Measurements from ENCODE around the gene GSTM4.
A peak's percentile ranks its signal among the peaks of the same experiment; 100 is the strongest.
"Not testable (repeated sequence)": the region's sequence is repeated elsewhere in the genome, so short reads cannot be mapped to it uniquely, and the experiment has no call there.

Gene GSTM4

GRCh38 chr1:109639841-109640184 lies 16.1 kb upstream of the GSTM4 start:
- no peak for DNase-seq

GRCh38 chr1:109640285-109640865 lies 15.5 kb upstream of the GSTM4 start:
- DNase-seq, result peak; percentile 32

GRCh38 chr1:109641078-109641740 lies 14.7 kb upstream of the GSTM4 start:
- no peak for DNase-seq

- no peak for DNase-seq
Observed at GRCh38 chr1:109641861-109642260, 14.0 kb upstream of the GSTM4 start.

- no peak for DNase-seq
Observed at GRCh38 chr1:109642626-109643025, 13.3 kb upstream of the GSTM4 start.

- peak; percentile 32 for DNase-seq
Observed at GRCh38 chr1:109643385-109644230, 12.3 kb upstream of the GSTM4 start.

GRCh38 chr1:109644670-109645069 lies 11.2 kb upstream of the GSTM4 start:
- no peak for DNase-seq

GRCh38 chr1:109649491-109649914 lies 6.4 kb upstream of the GSTM4 start:
- DNase-seq, result no peak

GRCh38 chr1:109650609-109651008 lies 5.3 kb upstream of the GSTM4 start:
- DNase-seq, result no peak

GRCh38 chr1:109652402-109652801 lies 3.5 kb upstream of the GSTM4 start:
- DNase-seq, result no peak

- DNase-seq, result no peak
Observed at GRCh38 chr1:109653306-109653705, 2.6 kb upstream of the GSTM4 start.

GRCh38 chr1:109654519-109654918 lies 1.4 kb upstream of the GSTM4 start:
- no peak for DNase-seq

GRCh38 chr1:109657395-109657794 lies 1.5 kb downstream of the GSTM4 start:
- no peak for DNase-seq

GRCh38 chr1:109657970-109658369 lies 2.1 kb downstream of the GSTM4 start:
- no peak for DNase-seq

- no peak for DNase-seq
Observed at GRCh38 chr1:109658533-109659042, 2.7 kb downstream of the GSTM4 start.

- DNase-seq, result no peak
Observed at GRCh38 chr1:109659145-109659544, 3.2 kb downstream of the GSTM4 start.

GRCh38 chr1:109659997-109660690 lies 4.2 kb downstream of the GSTM4 start:
- no peak for DNase-seq

- not testable (repeated sequence) for DNase-seq
Observed at GRCh38 chr1:109660691-109661026, 4.8 kb downstream of the GSTM4 start.

- DNase-seq, result no peak
Observed at GRCh38 chr1:109661391-109661790, 5.5 kb downstream of the GSTM4 start.

- no peak for DNase-seq
Observed at GRCh38 chr1:109664671-109665070, 8.8 kb downstream of the GSTM4 start.

GRCh38 chr1:109667452-109668122 lies 11.7 kb downstream of the GSTM4 start, which contains the start of gene GSTM2:
TSS of gene GSTM2 (plus strand) at chr1:109668057. CDS start at chr1:109668116, 59 bp downstream.
- DNase-seq, result peak; percentile 22

- DNase-seq, result no peak
Observed at GRCh38 chr1:109668123-109668775, 12.3 kb downstream of the GSTM4 start.
